HG03159 (cell line): ENCODE results near the gene SPON1.
"Not testable (repeated sequence)": the region's sequence is repeated elsewhere in the genome, so short reads cannot be mapped to it uniquely, and the experiment has no call there.

ENCODE experiments used
- ATAC-seq: cut with Tn5 transposase; IDR thresholded peaks from one replicate; pipeline ENCODE4 v1.9.1; 2021; ENCODE audit warnings: mild to moderate bottlenecking, moderate library complexity; ENCODE audit not compliant: unreplicated experiment

SPON1 gene

DNA sequence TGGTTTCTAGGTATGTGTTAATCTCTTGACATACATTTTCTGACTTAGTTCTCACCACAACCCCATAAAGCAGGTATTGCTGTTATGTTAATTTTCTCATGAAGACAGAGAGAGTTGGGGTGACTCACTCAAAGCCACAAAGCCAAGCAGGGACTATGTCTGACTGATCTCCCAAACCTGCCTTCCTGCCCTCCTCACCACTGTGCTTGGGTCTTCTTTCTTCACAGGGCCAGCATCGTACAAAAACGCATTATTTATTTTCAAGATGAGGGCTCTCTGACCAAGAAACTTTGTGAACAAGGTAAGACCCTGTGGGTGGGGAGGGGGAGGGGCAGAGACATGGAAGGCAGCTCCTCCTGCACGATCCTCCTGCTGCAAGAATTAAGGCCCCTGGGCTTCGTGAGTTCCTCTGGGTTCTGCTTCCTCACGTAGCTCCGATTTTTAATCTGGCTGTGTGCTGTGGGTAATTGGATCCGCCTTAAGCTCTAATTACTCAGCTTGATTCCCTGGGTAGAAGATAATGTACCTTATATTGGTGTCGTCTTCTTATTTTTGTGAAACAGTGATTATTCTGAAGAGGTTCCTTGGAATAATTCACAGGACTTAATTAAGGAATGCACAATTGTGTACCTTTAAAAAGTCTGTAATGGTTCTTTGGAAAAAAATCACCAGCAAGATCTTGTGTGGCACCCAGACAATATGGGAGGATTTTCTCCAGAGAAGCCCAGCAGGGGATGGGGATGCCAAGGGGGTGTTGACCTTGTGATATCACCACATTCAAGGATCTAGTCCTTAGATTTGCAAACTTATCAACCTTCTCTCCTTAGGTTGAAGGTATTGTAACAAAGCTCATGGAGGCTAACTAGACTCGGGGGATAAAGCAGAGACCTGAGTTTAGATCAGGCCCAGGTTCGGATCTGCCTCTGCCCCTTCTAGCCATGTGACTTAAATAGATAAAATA, 112.9 kb downstream of the SPON1 start:
- ATAC-seq, result no peak

DNA sequence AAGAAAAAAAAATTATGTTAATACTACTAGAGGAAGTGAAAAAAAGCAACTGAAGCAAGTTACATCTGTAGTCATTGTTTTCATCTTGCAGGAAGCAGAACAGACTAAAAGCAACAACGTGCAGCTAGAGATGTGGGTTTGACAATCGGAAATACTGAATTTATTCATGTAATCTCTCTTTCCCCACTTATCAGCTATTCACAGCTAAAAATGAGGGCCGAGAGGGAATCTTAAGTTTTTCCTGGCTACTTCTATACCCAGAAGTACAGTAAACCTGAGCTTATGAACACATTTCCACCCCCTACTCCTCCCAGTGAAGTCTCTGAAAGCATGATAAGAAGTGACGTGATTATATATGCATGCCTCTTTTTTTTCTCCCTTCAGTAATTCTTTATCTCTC, 116.5 kb downstream of the SPON1 start:
- no peak for ATAC-seq

DNA sequence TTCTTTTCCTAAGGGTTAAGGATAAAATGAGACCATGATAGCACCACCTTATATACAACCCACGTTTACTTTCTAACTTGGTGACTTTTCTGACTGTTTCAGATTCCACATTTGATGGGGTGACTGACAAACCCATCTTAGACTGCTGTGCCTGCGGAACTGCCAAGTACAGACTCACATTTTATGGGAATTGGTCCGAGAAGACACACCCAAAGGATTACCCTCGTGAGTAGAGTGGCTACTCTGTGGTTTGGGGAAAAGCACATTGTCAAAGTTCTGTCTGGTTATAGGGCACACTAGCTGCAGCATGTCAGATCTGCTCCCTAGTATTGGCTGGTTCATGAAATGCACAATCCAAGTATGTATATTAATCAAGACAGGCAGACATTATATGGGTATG, 117.3 kb downstream of the SPON1 start:
- ATAC-seq, result no peak

DNA sequence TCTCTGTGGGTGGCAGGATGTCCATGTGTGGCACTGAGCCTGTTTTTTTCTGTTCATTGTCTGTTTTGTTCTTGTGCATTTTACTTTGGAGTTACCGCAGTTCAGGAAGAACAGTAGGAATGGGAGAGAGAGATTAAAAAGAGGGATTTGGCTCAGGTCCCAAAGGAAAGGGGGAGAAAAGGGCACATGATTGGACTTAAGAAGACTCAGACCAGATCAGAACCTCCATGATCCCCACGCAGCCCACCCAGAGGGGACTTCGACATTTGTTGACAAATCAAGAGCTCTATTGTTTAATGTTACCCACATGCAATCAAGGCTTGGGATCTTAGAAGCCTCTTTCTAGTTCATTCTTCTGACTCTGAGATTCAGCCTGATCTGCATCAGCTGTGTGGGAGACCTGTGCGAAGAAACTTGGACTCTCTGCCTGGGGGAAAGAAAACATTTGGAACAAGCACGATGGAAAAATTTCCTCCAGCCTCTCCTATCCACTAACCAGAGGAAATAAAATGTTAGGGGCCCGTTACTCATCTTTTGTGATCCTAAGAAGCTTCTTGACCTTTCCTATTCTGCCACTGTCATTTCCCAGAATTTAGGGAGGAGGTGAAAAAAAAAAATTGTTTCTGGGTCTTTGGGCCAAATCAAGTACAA, 119.2 kb downstream of the SPON1 start:
- no peak for ATAC-seq

DNA sequence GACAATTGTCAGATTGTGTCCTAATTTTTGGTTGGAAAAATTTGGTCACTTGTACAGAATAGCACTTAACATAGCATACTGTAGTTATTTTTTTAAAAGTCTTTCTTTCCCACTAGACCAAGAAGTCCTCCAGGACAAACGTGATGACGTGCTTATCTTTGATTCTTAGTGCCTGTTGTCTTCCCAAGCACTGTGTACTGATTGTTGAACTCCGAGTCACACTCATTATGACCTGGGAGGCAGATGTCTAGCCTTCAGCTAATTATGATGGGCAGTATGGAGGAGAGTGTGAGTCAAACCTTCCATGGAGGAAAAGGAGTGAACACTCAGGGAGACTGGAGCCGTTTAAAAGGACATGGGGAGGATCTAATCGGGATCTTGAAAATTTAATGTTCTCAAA, 119.8 kb downstream of the SPON1 start:
- ATAC-seq, result no peak

DNA sequence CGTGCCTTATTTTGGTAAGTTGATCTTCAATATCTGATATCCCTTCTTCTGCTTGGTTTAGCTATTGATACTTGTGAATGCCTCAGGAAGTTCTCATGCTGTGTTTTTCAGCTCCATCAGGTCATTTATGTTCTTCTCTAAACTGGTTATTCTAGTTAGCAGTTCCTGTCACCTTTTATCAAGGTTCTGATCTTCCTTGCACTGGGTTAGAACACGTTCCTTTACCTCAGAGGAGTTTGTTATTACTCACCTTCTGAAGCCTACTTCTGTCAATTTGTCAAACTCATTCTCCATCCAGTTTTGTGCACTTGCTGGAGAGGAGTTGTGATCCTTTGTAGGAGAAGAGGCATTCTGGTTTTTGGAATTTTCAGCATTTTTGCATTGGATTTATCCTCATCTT, 126.3 kb downstream of the SPON1 start:
- not testable (repeated sequence) for ATAC-seq

DNA sequence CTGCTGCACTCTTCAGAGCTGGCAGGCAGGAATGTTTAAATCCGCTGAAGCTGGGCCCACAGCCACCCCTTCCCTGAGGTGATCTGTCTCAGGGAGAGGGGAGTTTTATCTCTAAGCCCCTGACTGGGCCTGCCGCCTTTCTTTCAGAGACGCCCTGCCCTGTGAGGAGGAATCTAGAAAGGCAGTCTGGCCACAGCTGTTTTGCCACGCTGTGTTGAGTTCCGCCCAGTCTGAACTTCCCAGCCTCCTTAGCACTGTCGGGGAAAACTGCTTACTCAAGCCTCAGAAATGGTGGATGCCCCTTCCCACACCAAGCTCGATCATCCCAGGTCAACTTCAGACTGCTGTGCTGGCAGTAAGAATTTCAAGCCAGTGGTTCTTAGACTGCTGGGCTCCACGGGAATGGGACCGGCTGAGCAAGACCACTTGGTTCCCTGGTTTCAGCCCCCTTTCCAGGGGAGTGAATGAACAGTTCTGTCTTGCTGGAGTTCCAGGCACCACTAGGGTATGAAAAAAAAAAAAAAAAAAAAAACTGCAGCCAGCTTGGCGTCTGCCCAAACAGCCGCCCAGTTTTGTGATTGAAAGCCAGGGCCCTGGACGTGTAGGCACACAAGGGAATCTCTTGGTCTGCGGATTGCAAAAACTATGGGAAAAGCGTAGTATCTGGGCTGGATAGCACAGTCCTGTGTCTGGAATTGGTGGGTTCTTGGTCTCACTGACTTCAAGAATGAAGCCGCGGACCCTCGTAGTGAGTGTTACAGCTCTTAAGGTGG, 127.4 kb downstream of the SPON1 start:
- ATAC-seq, result no peak

DNA sequence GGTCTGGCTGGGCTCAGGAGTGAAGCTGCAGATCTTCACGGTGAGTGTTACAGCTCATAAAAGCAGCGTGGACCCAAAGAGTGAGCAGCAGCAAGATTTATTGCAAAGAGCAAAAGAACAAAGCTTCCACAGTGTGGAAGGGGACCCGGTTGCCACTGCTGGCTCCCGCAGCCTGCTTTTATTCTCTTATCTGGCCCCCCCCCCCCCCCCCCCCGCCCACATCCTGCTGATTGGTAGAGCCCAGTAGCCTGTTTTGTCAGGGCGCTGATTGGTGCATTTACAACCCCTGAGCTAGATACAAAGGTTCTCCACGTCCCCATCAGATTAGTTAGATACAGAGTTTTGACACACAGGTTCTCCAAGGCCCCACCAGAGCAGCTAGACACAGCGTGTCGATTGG, 128.1 kb downstream of the SPON1 start:
- ATAC-seq, result not testable (repeated sequence)

DNA sequence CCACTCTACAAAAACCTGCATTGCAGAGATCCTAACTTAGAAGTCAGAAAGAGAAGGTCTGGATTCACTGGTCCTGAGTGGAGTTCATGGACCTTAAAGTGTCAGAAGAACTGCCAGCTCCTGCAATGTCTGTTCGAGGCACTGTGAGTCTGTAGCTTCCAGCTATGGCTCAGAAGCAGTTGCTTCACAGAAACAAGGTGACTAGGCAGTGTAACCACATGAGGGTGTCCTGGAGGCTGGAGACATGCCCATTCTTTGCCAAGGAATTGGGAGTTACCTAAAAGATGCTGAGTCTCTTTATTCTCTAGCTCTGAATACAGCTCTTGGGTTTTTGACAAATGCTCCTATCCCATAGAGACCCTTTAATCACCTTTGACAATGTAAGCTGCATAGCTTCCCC, 130.5 kb downstream of the SPON1 start:
- ATAC-seq, result no peak

DNA sequence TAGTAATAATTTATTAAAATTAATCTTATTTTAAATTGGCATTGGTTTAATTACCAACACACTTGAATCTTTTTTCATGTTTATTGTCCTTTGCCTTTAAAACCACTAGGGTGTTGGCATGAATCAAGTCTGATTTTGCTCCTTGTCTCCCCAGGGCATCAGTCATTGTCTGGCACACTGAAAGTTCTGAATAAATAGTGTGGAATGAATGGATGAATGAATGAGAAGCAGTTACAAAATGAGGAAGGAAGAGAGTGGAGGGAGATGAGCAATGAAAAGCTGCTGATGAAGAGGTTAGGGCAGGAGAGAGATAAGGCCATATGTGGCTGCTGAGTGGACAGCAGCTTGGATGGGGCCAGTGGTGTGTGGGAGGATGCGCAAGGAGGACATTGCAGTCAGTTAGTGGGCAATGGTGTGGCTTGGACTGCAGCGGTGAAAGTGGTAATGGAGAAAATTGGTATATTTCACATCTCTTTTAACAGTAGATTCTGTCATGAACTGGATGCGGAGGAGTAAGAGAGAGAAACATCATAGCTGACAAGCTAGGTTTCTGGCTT, 132.0 kb downstream of the SPON1 start:
- ATAC-seq, result no peak

DNA sequence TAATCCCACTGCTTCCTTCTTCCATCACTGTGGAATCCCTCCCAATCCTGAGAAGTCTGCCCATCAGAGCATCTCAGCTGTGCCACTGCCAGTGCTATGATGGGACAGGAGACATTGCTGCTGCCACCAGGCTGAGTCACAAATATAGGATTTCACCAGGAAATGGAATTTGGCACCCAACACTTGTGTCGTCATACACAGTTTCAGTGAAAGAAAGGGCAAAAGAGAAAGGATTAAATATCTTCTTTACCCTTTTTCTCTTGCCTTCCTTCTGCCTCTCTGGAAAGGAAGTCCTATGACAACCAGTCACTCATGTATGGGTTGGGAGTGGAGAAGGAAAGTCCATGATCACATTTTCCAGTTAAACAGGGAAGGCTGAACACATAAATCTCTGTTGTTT, 133.4 kb downstream of the SPON1 start:
- ATAC-seq, result no peak

DNA sequence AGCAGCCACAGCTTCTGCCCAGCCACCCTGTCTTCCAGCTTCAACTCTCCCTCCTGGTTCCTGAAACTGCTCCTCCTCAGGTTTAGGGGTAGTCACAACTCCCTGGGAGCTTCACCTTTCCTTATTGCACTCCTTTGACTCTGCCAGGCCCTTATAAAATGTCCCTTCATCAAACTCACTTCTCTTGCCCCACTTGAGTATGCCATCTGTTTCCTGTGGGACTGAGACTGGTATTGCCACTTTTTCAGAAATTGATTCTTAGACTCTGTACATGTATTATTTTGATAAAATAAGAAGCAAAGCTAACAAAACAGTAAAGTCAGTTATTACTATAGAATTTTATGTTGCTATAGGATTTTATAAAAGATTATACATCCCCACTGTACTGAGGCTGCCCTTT, 134.1 kb downstream of the SPON1 start:
- no peak for ATAC-seq

DNA sequence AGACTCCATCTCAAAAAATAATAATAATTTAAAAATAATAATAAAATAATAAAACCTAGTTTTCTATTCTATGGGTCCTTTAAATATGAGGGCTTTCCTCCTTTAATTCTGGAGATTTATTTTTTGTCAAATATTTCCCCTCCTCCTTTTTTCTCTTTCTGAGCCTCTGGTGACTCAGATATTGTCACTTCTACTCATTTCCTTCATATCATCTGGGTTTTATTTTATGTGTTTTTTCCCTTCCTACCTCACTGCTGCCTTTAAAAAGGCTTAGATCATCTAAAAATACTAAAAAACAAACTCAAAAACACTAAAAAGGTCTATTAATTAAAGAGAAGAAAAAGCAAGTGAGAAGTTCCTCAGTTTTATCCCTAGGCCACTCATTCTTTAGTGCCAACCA, 138.9 kb downstream of the SPON1 start:
- no peak for ATAC-seq

DNA sequence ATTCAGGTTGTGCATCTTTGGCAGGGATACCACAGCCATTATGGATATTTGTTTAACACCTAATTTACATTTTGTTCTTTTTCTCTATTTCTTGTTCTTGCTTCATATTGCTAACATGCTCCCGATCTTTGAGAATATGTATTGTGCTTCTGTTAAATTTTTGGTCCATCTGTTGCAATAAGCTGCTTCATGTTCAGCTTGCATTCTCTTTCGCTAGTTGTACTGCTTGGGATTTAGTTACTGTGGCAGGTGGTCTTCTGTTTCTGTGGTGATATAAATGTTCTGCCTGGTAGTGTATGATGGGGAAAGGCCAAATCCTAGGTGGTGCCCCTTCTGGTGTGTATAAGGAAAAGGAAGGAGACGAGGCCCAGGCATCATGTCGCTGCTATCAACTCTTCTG, 140.2 kb downstream of the SPON1 start:
- no peak for ATAC-seq

DNA sequence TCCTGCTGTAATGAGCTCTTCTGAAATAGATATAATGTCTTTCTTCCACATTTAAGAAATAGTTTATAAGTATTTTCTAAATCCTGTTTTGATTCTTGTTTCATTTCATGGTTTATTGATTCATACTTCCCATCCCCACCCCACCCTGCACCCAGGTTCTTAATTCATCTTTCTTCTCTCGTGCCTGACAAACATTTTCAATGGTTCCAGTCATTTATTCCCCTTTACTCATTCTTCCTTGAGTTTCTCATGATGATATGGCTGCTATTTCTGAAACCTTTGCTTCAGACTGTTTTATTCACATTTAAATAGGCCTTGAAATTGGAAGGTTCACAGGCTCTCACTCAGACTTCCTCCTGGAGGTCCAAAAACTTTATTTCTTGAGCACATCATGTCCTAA, 142.9 kb downstream of the SPON1 start:
- ATAC-seq, result no peak

DNA sequence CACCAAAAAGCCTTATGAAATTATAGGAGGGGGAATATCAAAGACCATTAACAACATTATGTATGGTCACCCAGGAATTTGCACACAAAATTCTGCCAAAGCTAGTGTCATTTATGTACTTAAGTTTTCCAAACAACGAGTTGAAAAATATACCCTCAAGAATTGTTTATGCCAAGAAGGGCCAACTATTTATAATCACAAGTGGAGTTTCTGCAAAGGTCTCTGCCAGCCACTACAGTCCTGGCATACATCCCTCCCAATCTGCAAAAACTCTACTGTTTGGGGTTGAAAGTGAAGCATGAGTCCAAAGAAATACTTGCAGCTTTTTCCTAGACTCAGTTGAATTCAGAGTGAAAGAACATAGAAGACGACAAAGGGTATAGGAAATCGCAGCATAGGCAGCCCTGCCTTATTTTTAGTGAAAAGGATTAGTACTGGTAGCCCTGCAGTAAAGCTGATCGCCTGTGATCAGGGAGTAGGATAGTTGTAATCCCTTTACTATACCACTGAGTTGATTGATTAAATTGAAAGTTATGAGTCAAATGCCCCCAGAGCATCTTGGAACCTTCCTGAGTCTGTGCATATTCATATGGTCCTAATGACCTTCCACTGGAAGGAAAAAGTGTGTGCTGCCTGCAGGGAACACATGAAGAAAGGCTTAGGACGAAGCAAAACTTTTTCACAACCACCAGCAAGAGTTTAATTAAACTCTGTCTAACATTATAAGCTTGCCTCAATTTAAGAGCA, 144.0 kb downstream of the SPON1 start:
- ATAC-seq, result no peak

DNA sequence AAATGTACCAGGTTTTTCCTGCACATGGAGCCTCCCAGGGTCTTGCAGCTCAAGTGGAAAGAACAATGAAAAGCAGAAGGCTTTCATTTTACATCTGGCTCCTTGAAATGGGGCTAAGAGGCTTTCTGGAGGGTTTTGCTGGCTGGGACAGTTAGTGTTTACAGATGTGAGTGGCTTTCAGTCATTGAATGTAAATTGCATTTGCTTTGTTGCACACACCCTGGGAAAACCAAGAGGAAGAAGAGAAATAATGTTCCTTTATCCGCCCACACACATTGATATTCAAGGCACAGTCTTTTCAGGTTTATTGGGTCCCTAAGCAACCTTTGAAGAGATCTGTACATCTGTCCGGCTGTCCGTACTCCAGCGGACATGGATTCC, 144.5 kb downstream of the SPON1 start:
- no peak for ATAC-seq

DNA sequence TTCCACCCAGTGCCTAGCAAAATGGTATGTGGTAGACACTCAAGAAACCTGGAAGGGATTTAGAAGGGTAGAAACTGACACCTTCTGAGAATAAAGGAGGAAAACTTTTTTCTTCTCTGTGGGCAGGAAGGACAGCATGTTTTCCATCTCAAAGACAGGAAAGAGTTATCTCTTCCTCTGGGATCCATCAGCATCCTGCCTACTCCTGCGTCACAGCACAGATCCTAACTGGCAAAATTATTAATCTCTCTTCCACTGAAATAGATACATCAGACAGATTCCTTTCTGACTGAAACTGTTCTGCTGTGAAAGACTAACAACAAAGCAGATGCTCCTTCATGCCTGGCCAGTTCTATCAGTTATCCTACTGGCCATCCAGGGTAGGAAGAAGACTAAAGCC, 147.2 kb downstream of the SPON1 start:
- ATAC-seq, result no peak

DNA sequence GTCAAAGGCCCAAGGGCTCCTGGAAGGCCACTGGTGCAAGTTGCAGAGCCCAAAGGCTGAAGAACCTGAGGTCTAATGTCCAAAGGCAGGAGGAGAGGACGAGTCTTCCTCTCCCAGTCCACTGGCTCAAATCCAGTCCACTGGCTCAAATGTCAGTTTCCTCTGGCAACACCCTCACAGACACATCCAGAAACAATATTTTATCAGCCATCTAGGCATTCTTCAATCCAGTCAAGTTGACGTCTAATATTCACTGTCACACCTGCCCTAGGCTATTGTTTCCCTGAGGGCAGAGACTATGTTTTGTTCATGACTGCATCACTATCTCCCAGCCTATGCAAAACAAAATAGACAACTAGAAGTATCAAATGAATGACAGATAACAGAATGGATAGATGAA, 148.1 kb downstream of the SPON1 start:
- no peak for ATAC-seq

DNA sequence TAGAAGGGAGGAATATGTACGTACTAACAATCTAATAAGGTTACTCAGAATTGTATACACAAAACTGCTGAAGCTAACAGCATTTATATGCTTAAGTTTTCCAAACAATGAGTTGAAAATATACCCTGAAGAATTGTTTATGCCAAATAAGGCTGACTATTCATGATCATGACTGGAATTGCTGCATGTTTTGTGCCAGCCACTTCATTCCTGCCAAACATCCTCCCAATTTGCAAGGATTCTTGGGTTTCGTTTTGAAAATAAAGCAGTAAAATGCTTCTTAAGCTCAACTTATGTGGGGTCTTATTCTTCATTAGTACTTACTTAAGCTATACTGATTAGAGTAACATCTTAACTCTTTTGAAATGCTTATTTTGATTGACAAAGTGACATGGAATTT, 149.0 kb downstream of the SPON1 start:
- no peak for ATAC-seq

DNA sequence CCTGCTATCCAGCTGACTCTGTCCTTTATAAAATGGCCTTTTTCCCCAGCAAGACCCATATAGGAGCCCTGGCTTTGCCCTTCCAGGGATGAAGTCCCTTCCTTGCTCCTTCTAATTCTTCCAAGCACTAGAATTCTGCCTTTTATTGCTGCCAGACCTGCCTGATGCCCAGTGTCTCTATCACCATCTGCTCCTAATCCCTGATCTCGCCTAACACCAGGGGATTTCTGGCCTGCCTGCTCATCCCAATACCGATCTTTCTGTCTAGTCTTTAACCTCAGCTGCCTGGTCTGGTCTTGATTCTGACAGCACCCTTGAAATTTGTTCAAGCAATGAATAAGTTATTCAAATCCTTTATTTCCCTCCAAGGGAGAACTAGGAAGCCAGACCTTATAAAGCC, 150.2 kb downstream of the SPON1 start:
- no peak for ATAC-seq
